Suprapubic skin (tissue), 4 donors: ENCODE data around the gene ATAD3A.

Experiments
- EP300 ChIP-seq: sonication (generic); formaldehyde crosslinking; IDR thresholded peaks from one replicate; pipeline ENCODE4 v1.6.1; 2017; ENCODE audit warnings: antibody characterized with exemption
- POLR2AphosphoS5 ChIP-seq, 3 donors: sonication (generic); formaldehyde crosslinking; IDR thresholded peaks; one replicate each; pipeline ENCODE4 v1.6.1; 2017; ENCODE audit warnings: antibody characterized with exemption in 3 of 3
- TF ChIP-seq, protein P1 (sequence below), 2 donors: fragments of 200-600 bp in 1 of 2; fragments of 450-650 bp in 1 of 2; sonication (generic) in 1 of 2; IDR thresholded peaks; one replicate each; pipeline ENCODE4 v1.5.1; 2016 to 2019; ENCODE audit warnings: antibody characterized with exemption in 2 of 2, mild to moderate bottlenecking in 1 of 2, moderate library complexity in 1 of 2

GRCh38 chr1:1479547-1480487 lies 32.1 kb upstream of the ATAD3A start:
- TF ChIP-seq POLR2AphosphoS5 (IDR thresholded peaks at IDR 0.05) (no peak), EP300 (no peak)
- TF ChIP-seq, protein P1, sequence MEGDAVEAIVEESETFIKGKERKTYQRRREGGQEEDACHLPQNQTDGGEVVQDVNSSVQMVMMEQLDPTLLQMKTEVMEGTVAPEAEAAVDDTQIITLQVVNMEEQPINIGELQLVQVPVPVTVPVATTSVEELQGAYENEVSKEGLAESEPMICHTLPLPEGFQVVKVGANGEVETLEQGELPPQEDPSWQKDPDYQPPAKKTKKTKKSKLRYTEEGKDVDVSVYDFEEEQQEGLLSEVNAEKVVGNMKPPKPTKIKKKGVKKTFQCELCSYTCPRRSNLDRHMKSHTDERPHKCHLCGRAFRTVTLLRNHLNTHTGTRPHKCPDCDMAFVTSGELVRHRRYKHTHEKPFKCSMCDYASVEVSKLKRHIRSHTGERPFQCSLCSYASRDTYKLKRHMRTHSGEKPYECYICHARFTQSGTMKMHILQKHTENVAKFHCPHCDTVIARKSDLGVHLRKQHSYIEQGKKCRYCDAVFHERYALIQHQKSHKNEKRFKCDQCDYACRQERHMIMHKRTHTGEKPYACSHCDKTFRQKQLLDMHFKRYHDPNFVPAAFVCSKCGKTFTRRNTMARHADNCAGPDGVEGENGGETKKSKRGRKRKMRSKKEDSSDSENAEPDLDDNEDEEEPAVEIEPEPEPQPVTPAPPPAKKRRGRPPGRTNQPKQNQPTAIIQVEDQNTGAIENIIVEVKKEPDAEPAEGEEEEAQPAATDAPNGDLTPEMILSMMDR (IDR thresholded peaks at IDR 0.05): no peak
